HG03039 (cell line): Measurements from ENCODE around the gene SPACA6.
"Not testable (repeated sequence)": the region's sequence is repeated elsewhere in the genome, so short reads cannot be mapped to it uniquely, and the experiment has no call there.

Experiments used
- ATAC-seq: cut with Tn5 transposase; IDR thresholded peaks from one replicate; pipeline ENCODE4 v1.9.1; 2021; ENCODE audit warnings: mild to moderate bottlenecking, moderate library complexity; ENCODE audit not compliant: unreplicated experiment

The SPACA6 gene

DNA sequence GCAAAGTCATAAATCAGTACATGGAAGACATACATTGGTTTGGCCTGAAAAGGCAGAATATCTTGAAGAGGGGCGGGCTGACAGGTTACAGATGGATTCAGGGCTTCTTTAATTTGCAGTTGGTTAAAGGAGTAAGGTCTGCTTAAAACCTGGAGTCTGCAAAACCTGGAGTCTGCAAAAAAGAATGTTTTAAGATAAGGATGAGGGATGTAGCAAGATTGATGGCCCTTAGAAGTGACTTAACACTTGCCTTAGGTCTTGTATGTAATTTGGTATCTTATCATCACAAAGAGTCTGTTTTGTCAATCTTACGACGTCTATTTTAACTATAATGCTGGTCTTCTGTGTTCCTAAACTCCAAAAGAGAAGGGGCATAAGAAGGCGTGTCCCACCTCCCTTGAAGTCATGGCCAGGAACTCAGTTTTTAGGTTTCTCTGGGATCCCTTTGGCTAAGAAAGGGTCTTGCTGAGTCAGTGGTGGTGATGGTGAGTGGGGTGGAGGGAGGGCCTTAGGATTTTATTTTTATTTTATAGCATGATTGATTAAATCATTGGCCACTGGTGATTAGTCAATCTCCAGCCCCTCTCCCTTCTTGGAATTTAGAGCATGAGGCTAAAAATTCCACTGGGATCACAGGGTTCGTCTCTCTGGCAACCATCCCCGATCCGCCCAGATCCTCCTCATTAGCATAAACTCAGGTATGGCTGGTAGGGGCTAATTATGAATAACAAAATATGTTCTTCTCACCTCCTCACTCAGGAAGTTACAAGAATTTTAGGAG is 40.8 kb downstream of the SPACA6 start:
- no peak for ATAC-seq

DNA sequence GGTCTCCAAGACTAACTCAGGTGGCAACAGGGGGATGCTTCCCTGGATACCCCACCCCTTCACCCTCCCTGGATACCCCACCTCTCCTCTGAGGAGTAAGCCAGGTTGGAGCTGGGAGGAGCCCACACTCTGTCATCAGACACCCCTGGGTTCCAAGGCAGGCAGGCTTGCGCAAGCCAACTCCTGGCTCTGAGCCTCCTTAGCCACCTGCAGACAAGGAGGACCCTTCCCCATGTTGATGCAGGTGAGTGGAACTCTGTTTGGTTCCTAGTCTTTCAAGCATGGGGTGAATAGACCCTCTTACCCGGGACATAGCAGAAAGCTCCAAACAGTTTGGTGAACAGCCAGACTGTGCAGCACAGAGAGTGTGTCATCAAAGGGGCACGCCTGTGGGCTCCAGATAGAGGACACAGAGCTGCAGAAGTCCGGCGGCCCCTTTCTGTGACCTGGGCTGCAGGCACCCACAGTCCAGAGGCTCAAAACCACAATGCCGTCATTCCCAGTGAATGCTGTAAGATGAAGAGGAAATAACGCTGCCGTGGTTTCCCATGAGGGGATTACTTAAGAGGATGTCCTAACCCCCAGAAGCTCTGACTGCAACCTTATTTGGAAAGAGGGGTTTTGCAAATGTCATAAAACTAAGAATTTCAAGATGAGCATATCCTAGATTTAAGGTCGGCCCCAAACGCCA is 42.8 kb downstream of the SPACA6 start:
- no peak for ATAC-seq

DNA sequence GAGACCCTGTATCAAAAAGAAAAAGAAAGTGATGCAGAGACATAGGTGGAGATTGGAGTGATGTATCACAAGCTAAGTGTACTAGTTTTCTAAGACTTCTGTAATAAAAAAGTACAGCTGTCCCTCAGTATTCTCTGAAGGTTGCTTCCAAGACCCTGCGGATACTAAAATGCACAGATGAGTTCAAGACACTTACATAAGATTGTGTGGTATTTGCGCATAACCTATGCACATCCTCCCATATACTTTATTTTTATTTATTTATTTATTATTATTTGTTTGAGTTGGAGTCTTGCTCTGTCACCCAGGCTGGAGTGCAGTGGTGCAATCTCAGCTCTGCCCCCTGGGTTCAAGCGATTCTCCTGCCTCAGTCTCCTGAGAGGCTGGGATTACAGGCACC is 44.3 kb downstream of the SPACA6 start:
- ATAC-seq, result no peak

DNA sequence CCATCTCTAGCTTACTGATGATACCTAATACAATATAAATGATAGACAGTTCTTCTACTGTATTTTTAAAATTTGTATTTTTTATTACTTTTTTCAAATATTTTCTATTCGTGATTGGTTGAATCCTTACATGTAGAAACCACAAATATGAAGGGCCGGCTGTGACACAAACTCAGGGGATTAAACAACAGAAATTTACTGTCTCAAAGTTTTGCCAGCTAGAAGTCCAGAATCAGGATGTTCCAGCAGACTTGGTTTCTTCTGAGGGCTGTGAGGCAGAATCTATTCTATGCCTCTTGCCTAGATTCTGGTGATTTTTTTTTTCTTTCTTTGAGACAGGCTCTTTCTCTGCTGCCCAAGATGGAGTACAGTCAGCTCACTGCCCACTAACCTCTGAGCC is 44.8 kb downstream of the SPACA6 start:
- ATAC-seq, result no peak

DNA sequence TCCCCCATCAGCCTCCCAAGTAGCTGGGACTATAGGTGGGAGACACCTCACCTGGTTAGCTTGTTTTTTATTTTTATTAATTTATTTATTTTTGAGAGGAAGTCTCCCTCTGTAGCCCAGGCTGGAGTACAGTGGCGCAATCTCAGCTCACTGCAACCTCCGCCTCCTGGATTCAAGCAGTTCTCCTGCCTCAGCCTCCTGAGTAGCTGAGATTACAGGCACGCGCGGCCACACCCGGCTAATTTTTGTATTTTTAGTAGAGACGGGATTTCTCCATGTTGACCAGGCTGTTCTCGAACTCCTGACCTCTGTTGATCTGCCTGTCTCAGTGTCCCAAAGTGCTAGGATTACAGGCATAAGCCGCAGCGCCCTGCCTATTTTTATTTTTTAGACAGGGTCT is 45.4 kb downstream of the SPACA6 start:
- ATAC-seq, result not testable (repeated sequence)

DNA sequence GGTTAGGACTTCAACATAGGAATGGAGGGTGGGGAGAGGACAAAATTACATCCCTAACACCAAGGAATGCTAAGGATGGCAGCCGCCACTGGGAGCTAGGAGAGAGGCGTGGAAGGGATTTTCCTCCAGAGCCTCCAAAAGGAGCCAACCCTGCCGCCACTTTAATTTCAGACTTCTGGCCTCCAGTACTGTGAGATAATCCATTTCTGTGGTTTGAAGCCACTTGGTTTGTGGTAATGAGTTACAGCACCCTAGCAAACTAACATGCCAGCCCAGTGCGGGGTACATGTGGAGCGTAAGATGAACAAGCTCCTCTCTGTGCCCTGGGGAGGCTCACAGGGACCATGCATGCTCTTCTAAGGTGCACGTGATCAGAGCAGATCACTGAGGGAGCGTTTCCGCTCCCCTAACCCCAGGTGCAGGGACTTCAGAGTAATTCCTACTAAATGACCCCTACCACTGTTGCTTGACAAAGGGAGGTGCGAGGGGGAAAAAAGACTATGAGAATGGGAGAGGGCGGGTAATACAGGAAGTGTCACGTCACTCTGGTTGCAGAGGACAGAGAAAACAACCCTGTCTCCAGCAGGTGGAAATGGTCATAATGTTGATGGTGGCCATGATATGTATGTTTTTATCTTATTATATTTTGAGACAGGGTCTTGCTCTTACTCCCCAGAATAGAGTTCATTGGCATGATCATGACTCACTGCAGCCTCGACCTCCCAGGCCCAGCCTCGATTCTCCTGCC is 46.5 kb downstream of the SPACA6 start:
- no peak for ATAC-seq

DNA sequence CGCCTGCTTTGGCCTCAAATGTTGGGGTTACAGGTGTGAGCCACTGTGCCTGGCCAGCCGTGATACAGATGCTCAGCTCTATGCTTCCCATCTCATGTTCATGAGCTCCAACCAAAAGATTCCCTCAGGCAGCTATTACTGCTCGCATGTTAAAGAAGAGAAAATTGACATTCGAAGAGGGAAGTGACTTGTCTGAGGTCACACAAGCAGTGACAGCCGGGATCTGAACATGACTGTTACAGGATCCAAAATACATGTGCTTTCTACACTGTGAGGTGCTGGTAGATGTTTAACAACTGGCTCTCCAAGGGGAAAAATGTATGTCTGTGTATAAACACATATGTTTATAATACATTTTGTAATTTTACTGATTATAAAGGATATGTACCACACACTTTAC is 47.2 kb downstream of the SPACA6 start:
- ATAC-seq, result no peak

DNA sequence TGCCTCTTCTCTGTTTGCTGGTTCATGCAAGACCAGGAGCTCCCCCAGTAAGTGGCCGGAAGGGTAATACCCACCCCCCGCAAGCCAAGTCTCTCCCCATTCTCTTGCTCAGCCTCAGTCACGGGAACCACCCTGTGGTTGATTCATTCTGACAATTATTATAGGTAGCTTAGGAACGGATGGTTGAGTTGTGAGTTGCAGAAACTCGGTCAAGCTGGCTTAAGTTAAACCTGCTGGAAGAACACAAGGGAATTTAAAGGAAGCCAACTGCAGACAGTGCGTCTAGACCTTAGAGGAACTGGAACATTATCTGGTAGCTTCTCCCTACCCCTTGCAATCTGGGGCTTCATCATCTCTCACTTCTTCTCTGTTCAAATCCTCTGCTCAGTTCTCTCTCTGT is 49.7 kb downstream of the SPACA6 start:
- no peak for ATAC-seq

DNA sequence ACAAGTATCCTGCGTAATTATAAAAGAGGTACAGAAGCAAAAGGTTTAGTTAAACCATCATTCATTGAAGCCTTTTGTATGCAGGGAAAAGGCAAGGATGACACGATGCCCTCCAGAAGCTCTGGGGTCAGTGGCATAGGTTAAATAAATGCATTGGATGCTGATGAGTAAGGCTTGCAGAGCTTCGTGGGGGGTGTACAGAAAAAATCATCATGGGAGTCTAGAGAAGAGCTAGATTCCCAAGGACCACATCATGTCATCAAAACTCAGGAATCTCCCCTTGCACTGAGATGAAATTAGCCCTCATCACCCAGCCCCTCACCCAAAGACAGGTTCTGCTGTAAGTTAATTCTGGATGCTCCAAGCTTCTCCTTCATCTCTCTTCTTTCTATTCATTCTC is 50.3 kb downstream of the SPACA6 start:
- no peak for ATAC-seq

DNA sequence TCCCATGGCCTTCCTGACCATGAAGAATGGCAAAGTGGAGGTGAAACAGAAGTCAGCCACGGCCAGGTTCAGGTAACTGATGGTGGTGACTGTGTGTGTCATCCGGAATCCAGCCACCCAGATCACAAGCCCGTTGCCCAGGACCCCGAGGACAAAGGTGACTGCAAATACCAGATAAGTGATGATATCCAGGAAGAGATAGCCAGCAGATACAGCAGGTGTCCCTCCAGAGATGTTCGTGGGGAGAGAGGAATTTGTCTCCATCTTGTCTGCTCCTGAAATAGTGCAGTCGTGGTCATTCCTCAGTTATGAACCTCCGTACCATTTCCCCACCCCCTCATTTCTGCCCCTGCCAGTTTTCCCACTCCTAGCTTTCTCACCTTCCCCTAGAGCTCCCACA is 53.6 kb downstream of the SPACA6 start:
- no peak for ATAC-seq

DNA sequence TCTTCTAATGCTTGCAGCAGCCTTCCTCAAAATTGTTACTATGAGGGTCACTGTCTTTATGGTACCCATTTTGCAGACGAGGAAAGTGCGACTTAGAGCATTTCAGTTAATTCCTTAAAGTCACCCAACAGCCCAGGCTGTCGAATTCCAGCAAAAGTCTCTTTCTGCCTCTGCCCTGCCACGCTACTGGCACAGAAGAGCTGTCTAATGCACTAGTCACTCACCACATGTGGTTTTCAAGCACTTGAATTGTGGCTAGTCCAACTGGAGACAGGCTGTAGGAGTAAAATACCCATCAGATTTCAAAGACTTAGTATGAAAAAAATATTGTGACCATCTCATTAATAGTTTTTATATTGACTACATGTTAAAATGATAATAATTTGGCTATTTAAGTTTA is 56.8 kb downstream of the SPACA6 start:
- ATAC-seq, result no peak

DNA sequence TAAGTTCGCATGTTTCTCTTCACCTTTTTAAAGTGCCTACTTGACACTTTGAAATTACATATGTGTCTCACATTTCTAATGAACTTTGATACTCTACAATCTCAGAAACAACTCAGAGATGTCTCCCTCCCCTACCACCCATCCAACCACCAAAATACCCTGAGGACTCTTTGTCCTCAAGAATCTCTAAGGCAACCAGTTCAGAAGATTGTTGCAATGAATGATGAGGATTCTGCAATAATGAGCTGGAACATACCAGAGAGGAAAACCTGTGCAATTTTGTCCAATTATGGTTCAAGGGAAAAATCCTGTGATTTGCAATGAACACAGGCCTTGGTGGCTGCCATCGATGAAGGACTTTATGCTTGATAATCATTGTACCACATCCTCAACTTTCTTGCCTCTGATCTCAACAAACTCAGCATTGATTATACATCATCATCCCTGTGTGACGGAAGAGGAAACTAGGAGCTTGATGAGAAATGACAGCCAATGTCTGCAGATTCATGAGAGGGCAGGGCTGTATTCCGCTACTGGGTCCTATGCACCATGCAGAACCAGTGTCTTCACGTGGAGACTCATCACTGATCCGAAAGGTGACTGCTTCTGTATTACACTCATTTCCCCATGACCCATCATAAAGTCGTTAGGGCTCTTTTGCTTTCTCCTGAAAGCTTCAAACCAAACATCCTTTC is 57.4 kb downstream of the SPACA6 start:
- no peak for ATAC-seq

DNA sequence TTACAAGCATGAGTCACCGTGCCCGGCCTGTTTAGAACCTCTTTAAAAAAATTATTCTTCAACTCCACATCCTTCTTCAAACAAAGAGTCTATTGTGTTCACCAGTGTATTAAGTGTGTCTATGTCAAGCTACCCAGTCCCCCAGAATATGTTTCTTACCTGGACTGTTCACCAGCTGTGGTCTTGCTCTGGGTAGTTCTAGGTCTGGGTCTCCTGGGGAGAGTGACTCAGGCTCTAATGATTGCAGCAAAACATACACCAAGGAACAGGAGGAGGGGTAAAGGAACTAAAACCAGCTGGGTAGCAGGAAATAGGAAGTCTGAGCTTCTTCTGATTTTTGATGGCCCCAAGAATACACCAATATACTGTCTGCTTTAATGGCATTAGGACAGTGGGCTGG is 58.5 kb downstream of the SPACA6 start, which contains the start of gene FPR1:
TSS of gene FPR1 (minus strand) at position 224 of the 400 bp plus-strand sequence. CDS start 4,884 bp downstream, outside the sequence.
- ATAC-seq, result no peak

DNA sequence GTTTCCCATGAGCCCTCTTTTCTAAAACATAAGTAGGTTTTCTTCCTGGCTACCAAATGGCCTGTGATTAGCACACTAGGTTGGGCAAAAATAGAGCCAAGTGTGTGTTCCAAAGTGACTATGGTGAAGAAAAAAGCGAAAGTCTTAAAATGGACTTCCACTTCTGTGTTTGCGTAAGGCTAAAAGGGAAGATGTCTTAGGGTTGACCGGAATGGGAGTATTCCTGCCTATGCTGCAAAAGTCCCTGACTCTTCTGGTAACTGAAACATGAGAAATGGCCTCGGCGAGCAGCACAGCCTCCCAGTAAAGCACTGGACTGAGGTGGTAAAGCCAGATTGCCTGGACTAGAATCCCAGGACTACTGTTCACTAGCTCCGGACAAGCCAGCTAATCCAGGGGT is 61.0 kb downstream of the SPACA6 start:
- no peak for ATAC-seq

DNA sequence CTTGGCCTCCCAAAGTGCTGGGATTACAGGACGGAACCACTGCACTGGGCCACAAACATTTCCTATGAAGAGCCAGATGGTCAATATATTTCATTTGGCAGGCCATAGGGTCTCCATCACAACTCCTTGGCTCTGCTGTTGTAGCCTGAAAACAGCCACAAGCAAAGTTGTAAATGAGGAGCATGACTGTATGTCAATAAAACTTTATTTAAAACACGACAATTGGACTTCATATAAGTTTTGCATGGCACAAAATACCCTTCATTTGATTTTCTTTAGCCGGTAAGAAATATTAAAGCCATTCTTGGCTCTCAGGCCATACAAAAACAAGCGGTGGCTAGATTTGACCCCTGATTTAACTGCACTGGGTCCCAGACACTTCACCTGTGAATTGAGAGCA is 61.6 kb downstream of the SPACA6 start:
- ATAC-seq, result no peak
